Activated T-helper 2 cell treated with anti-CD3 and anti-CD28 coated beads, Interferon-gamma antibody, Interleukin-2, Interleukin-4, amounts not matched to agents 10 μg/mL and 5 μg/mL and 100 μg/mL, durations not matched to agents 14 hours and 24 hours and 36 hours (primary cell): ENCODE measurements around the gene IFI27L2. TPM values are rescaled to one million over a fixed set of nuclear protein-coding genes. Genes with fewer than 3 reads are reported as not detected.
A peak's percentile ranks its signal among the peaks of the same experiment; 100 is the strongest.

Source experiments
- DNase-seq: peaks from one replicate; pipeline ENCODE4 v3.0.0; 2021; ENCODE audit warnings: low spot score
- H3K27ac Mint-ChIP-seq: one replicate; pipeline ENCODE4 v1.8.0; 2021; ENCODE audit warnings: mixed read lengths
- H3K27me3 Mint-ChIP-seq: one replicate; pipeline ENCODE4 v1.8.0; 2021; ENCODE audit warnings: low read depth, mixed read lengths
- H3K36me3 Mint-ChIP-seq: one replicate; pipeline ENCODE4 v1.8.0; 2021; ENCODE audit warnings: low read depth, mixed read lengths
- H3K4me1 Mint-ChIP-seq: one replicate; pipeline ENCODE4 v1.8.0; 2021; ENCODE audit warnings: low read depth, mixed read lengths
- H3K4me3 Mint-ChIP-seq: one replicate; pipeline ENCODE4 v1.8.0; 2021; ENCODE audit warnings: low read depth, mild to moderate bottlenecking, moderate library complexity, mixed read lengths
- H3K9me3 Mint-ChIP-seq: one replicate; pipeline ENCODE4 v1.8.0; 2021; ENCODE audit warnings: mixed read lengths
- intact Hi-C: fragments of 100-400 bp; cut with micrococcal nuclease; formaldehyde crosslinking; loops from one replicate; pipeline ENCODE4 v1.15.1; 2023
- total RNA-seq: library from RNA; stranded (reverse); gene quantifications from 2 replicates; pipeline ENCODE4 v1.2.3, GENCODE V29; 2022

Gene IFI27L2, protein sequence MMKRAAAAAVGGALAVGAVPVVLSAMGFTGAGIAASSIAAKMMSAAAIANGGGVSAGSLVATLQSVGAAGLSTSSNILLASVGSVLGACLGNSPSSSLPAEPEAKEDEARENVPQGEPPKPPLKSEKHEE
- 47.4 and 48.8 TPM in 2 replicates for total RNA-seq

DNA sequence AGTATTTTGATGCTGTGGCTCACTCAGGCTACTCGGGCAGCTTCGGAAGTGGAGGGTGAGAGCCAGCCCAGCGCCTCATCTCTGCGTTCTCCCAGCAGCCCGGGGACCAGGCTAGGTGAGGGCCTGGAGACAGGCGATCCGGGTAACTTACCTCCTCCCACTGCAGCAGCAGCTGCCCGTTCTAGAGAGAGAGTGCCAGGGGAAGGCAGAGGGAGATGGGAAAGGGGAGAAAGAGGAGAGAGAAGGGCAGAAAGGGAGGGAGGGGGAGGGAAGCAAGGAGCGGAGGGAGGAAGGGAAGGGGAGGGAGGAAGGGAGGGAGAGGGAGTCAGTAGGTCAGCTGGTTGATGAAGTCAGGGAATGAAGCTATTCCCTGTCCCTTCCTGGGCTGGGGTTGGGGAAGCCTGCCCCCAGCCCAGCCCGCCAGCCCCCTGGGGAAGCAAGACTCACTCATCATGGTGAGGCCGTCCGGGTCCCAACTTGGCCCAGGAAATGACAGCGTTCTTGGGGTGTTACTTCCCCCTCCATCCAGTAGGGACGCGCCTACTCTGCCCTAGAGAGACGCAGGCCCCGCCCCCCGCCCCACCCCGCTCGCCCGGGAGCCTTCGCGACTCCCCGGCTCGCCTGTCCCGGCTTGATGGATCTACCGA is at the start of gene IFI27L2:
TSS of gene IFI27L2 (minus strand) at position 494 of the 647 bp plus-strand sequence. CDS start at position 454, 40 bp downstream.
- Mint-ChIP-seq H3K4me3 (peak within 1 kb of the TSS; percentile 81), H3K9me3 (no peaks in the 10 kb centered on the region), H3K4me1 (peaks cover 19% of the 10 kb centered on the region), H3K27me3 (peaks cover 17% of the 10 kb centered on the region), H3K27ac (peak within 1 kb of the TSS; percentile 82), H3K36me3 (no peaks in the 10 kb centered on the region)
- intact Hi-C loops = no loop called here
- peak; percentile 58 for DNase-seq

DNA sequence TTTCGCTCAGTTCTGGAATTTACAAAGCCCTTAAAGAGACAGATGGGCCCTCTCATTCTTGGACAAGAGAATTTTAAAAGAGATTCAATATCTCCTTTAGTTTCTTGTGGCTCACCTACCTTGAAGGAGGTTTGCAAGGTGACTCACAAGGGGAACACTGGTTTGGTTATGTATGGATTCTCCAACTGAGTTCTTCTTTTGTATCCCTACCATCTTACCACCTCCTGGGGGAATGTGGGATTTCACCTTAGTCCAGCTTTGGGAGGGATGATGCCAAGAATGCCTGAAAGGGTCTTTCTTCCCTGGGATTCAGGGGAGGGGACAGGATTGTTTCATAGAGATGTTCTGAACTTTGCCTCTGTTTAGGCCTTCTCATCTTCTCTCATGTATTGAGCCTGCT is 48.4 kb upstream of the IFI27L2 start:
- Mint-ChIP-seq H3K4me1 (peaks cover 28% of the 10 kb centered on the region), H3K9me3 (no peaks in the 10 kb centered on the region), H3K4me3 (no peak overlapping the region), H3K36me3 (no peaks in the 10 kb centered on the region), H3K27ac (no peak overlapping the region), H3K27me3 (peaks cover 42% of the 10 kb centered on the region)
- intact Hi-C loops = loop anchor here (10.0 kb wide), 1 partner anchor 217 kb away; no protein-coding TSS in a partner anchor
- no peak for DNase-seq

DNA sequence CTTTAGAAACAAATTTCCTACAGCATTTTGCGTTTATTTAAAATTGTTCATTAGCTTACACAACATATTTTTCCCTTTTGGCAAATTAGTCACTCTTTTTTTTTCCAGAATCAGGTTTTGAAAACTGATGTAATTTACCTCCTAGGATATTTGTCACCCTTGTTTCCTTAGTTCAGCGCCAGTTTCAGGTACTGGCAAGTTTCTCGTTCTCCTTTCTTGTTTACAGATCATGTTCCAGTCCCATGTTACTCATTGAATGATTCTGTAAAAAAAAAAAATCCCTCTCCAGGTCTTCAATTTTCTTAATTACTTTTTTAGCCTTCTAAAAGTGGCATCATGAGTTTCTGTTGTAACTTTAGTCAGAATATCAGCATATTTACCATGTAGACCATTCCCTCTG is 47.4 kb upstream of the IFI27L2 start:
- Mint-ChIP-seq H3K27me3 (peaks cover 49% of the 10 kb centered on the region), H3K27ac (no peak overlapping the region), H3K9me3 (no peaks in the 10 kb centered on the region), H3K4me1 (peaks cover 31% of the 10 kb centered on the region), H3K36me3 (no peaks in the 10 kb centered on the region), H3K4me3 (no peak overlapping the region)
- no peak for DNase-seq
- intact Hi-C loops = loop anchor here (10.0 kb wide), 1 partner anchor 218 kb away; no protein-coding TSS in a partner anchor

DNA sequence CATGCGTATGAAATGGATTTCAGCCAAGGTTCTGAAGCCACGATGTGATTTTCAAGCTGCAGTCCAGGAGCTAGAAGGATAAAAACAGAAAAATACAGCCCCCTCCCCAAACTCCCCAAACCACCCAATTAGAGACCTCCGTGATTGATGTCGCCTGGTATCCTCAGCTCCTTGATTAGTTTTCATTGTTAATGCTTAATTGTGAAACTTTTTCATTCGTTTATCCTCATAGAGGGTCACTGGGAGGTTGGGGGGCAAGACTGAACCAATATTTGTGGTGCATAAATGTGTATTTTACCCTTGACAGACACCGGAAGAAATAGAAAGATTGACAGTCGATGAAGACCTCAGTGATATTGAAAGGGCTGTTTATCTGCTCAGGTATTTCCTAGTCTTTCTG is 46.3 kb upstream of the IFI27L2 start:
- no peak overlapping the region for H3K27ac Mint-ChIP-seq
- intact Hi-C loops = loop anchor here (10.0 kb wide), 1 partner anchor 219 kb away; no protein-coding TSS in a partner anchor
- H3K36me3 Mint-ChIP-seq = no peaks in the 10 kb centered on the region
- peaks cover 56% of the 10 kb centered on the region for H3K27me3 Mint-ChIP-seq
- H3K4me3 Mint-ChIP-seq = peak overlapping the region; percentile 74
- H3K9me3 Mint-ChIP-seq = no peaks in the 10 kb centered on the region
- H3K4me1 Mint-ChIP-seq = peaks cover 26% of the 10 kb centered on the region
- DNase-seq = no peak

DNA sequence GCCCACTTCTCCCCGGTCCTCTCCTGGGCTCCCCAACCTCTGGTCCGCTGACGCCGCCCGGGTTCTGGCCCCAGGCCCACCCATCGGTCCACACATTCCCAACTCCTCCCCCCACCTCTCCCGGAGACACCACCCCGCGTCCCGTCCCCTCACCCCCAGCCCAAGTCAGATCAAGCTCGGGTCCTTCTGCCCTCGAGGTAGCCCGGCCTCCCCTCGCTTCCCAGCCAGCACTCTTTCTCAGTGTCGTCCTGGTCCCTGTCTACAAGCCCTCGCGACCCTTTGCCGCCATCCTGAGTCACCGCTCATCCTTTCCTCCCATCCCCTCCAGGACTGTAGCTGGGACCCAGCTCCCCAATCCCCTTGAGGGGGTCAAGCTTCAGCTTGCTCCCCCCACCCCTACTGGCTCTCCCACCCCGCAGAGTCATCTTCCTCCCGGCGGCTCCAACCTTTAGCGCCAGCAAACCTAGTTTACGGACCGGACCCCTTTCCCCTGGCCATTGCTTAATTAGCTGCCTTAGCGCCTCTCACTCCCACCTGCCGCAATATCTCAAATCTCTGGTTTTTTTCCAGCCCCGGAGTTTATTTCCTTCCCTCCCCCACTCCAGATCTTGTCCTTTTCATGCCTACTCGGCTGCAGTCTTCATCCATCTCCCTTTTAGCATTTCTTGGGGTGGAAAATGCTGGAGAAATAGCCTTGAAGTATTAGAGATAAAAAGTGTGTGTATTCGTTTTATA is 45.8 kb upstream of the IFI27L2 start:
- Mint-ChIP-seq H3K27ac (no peak overlapping the region), H3K4me1 (peaks cover 21% of the 10 kb centered on the region), H3K4me3 (peak overlapping the region; percentile 74), H3K9me3 (no peaks in the 10 kb centered on the region), H3K27me3 (peaks cover 59% of the 10 kb centered on the region), H3K36me3 (no peaks in the 10 kb centered on the region)
- no peak for DNase-seq
- intact Hi-C loops = loop anchor here (10.0 kb wide), 1 partner anchor 220 kb away; no protein-coding TSS in a partner anchor

DNA sequence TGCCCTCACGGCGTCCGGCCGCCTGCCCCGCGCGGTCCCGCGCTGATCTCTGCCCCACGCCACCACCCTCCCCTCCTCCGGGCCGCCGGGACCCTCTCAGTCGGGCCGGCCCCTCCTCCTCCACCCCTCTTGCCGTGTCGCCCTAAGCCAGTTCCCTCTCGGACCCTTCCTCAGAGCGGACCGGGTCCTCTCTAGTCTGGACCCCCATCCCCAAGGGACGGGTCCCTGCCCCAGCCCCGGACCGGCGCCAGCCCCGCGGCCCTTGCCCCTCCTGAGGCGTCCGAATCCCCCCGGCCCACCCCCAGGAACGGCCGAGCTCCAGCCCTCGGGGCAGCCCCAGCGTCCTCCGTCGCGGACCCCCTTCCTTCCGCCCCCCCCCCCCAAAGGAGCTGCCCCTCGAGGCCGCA is 45.2 kb upstream of the IFI27L2 start:
- no peaks in the 10 kb centered on the region for H3K36me3 Mint-ChIP-seq
- intact Hi-C loops = loop anchor here (1.0 to 10.0 kb wide), 3 partner anchors 29 to 220 kb away; partner anchors contain the start of genes DDX24 and IFI27L1
- H3K4me1 Mint-ChIP-seq = peaks cover 21% of the 10 kb centered on the region
- no peak overlapping the region for H3K27ac Mint-ChIP-seq
- peaks cover 62% of the 10 kb centered on the region for H3K27me3 Mint-ChIP-seq
- H3K9me3 Mint-ChIP-seq = no peaks in the 10 kb centered on the region
- DNase-seq = no peak
- H3K4me3 Mint-ChIP-seq = peak overlapping the region; percentile 74

DNA sequence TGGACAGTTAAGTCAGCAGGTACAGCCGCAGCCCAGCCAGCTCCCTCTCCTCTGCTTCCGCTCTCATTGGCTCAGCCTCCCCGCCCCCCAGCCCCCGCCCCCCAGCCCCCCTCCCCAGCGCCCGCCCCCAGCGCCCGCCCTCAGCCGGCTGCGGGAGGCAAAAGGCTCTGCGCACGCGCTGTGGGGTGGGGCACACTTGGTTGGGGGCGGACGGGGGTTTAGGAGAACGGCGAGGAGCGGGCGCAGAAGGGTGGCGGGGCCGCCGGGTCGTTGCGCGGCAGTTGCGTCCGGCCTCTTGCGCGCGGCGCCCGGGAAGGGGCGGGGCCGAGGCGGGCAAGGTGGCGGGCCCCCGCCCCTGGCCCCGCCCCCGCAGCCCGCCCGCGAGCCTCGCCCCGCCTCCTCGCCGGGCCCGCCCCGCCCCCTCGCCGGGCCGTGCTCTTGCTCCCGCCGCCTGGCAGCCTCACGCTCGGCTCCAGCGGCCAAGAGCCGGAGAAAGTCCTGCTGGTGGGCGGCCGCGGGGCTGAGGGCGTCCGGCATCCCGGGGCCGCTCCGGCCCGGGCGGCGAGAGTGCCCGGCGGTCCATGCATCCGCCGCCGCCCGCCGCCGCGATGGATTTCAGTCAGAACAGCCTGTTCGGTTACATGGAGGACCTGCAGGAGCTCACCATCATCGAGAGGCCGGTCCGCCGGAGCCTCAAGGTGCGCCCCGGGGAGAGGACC is 44.6 kb upstream of the IFI27L2 start, which contains the start of gene PPP4R4:
TSS of gene PPP4R4 (plus strand) at position 438 of the 719 bp plus-strand sequence. CDS start at position 582, 144 bp downstream.
- Mint-ChIP-seq H3K36me3 (no peaks in the 10 kb centered on the region), H3K27ac (no peak within 1 kb of the TSS), H3K9me3 (no peaks in the 10 kb centered on the region), H3K4me3 (peak within 1 kb of the TSS; percentile 78), H3K27me3 (peaks cover 57% of the 10 kb centered on the region), H3K4me1 (peaks cover 21% of the 10 kb centered on the region)
- peak; percentile 89 for DNase-seq
- intact Hi-C loops = loop anchor here (1.0 to 10.0 kb wide), 3 partner anchors 29 to 221 kb away; partner anchors contain the start of genes DDX24 and IFI27L1

DNA sequence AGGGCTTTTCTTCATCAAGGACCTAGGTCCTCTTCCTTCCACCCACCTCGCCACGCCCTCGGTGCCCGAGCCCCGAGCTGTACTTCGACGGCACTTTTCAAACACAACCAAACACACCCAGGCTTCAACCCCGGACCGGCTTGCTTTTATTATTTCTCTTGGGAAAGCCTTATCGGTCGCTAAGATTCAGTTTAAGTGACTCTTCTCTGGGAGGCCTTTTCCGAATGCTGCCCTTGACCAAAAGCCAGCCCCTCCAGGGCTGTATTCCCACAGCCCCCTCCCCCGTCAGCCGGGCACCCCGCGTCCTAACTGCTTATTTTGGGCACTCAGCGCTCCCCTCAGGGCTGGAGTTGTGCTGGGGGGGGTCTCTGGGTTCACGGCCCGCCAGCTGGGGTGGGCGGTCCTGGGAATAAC is 44.1 kb upstream of the IFI27L2 start:
- intact Hi-C loops = loop anchor here (5.0 to 10.0 kb wide), 2 partner anchors 91 to 221 kb away; partner anchors contain the start of genes DDX24 and IFI27L1
- H3K36me3 Mint-ChIP-seq = no peaks in the 10 kb centered on the region
- peaks cover 21% of the 10 kb centered on the region for H3K4me1 Mint-ChIP-seq
- H3K27ac Mint-ChIP-seq = no peak overlapping the region
- DNase-seq = no peak
- H3K27me3 Mint-ChIP-seq = peaks cover 56% of the 10 kb centered on the region
- peak overlapping the region; percentile 78 for H3K4me3 Mint-ChIP-seq
- H3K9me3 Mint-ChIP-seq = no peaks in the 10 kb centered on the region

DNA sequence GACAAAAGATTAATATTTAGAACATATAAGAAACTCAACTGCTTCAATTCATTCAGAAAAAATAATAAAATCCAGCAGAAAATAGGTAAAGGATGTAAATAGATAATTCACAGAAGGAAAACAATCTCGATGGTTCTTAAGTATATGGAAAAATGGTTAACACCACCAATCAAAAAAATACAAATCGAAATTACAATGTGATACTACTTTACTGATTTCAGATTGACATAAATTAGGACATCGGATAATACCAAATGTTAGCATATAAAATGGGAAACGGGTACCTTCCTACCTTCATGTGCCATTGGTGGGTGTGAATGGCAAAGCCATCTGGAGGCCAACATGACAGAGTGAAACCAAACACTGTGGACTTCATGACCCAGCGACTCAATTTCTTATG is 43.1 kb upstream of the IFI27L2 start:
- no peak overlapping the region for H3K4me3 Mint-ChIP-seq
- H3K27ac Mint-ChIP-seq = no peak overlapping the region
- H3K27me3 Mint-ChIP-seq = peaks cover 55% of the 10 kb centered on the region
- intact Hi-C loops = loop anchor here (5.0 to 10.0 kb wide), 2 partner anchors 90 to 222 kb away; partner anchors contain the start of genes DDX24 and IFI27L1
- no peaks in the 10 kb centered on the region for H3K36me3 Mint-ChIP-seq
- no peaks in the 10 kb centered on the region for H3K9me3 Mint-ChIP-seq
- no peak for DNase-seq
- H3K4me1 Mint-ChIP-seq = peaks cover 21% of the 10 kb centered on the region

DNA sequence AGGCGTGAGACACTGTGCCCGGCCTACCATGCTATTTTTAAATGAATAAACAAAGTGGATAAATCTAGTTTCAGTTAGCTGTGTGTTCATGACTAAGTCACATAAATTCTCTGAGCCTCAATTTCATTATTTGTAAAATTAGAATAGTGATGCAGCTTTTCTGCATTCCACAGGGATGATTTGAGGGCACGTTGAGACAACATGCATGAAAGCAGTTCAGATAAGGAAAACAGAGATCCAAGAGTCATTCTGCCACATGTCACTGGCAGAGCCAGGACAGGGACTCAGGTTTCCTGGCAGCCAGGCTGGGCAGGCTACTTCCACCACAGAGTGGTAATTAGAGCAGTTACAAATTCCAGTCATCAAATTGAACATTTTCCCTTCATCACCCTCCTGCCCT is 41.8 kb upstream of the IFI27L2 start:
- no peak overlapping the region for H3K4me3 Mint-ChIP-seq
- intact Hi-C loops = loop anchor here (5.0 to 10.0 kb wide), 2 partner anchors 89 to 224 kb away; partner anchors contain the start of genes DDX24 and IFI27L1
- H3K4me1 Mint-ChIP-seq = peaks cover 20% of the 10 kb centered on the region
- H3K36me3 Mint-ChIP-seq = no peaks in the 10 kb centered on the region
- no peak for DNase-seq
- no peaks in the 10 kb centered on the region for H3K9me3 Mint-ChIP-seq
- peaks cover 46% of the 10 kb centered on the region for H3K27me3 Mint-ChIP-seq
- no peak overlapping the region for H3K27ac Mint-ChIP-seq

DNA sequence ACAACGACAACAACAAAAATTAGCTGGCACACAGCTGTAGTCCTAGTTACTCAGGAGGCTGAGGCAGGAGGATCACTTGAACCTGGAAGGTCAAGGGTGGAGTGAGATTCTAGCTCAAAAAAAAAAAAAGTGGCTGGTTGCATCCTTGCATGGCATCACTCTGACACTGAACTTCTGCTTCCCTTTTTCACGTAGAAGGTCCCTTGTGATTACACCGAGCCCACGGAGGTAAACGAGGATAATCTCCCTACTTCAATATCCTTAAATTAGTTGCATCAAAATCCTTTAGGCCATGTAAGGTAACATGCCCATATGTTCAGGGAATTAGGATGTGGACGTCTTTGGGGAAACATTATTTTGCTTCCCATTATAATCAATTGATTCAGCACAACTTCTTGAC is 40.7 kb upstream of the IFI27L2 start:
- peaks cover 10% of the 10 kb centered on the region for H3K4me1 Mint-ChIP-seq
- H3K9me3 Mint-ChIP-seq = no peaks in the 10 kb centered on the region
- no peak overlapping the region for H3K27ac Mint-ChIP-seq
- H3K36me3 Mint-ChIP-seq = no peaks in the 10 kb centered on the region
- H3K27me3 Mint-ChIP-seq = peaks cover 35% of the 10 kb centered on the region
- no peak for DNase-seq
- H3K4me3 Mint-ChIP-seq = no peak overlapping the region
- intact Hi-C loops = loop anchor here (5.0 to 10.0 kb wide), 2 partner anchors 88 to 225 kb away; partner anchors contain the start of genes DDX24 and IFI27L1

DNA sequence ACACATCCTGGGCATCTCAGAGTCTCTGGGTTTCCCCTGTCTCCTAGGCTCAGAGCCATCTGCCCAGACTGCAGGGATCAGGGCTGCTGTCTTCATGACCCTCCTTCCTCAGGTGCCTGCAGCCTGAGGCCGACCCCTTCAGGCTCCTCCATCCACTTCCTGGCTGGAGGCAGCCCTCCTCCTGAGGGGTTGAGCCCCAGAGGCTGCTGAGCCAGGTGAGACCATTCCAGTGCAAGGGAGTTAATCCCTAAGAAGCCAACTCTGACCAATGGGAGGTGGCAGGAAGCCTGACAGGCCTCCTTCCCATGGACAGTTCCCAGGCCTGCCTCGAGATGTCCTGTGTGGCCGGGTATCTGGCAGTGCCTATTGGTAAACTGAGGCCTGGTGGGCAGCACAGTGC is 36.3 kb upstream of the IFI27L2 start:
- no peaks in the 10 kb centered on the region for H3K36me3 Mint-ChIP-seq
- peaks cover 8% of the 10 kb centered on the region for H3K27me3 Mint-ChIP-seq
- H3K27ac Mint-ChIP-seq = no peak overlapping the region
- intact Hi-C loops = no loop called here
- H3K9me3 Mint-ChIP-seq = no peaks in the 10 kb centered on the region
- DNase-seq = no peak
- H3K4me1 Mint-ChIP-seq = peaks cover 19% of the 10 kb centered on the region
- no peak overlapping the region for H3K4me3 Mint-ChIP-seq
